ENCODE measurements around the gene MRPL39. TPM values are rescaled to one million over a fixed set of nuclear protein-coding genes. Genes with fewer than 3 reads are reported as not detected.

Gene MRPL39
- total RNA-seq, 1 experiment from 2014 or later, result 57.5 TPM

Other genes starting within 250 kb of the MRPL39 start
- gene JAM2, start 31.8 kb upstream of the MRPL39 start, total RNA-seq (2014; rRNA removed; shearing (Covaris generic)), result not detected in 2 replicates
- gene ATP5PF, start 127.4 kb upstream of the MRPL39 start, total RNA-seq (2014; rRNA removed; shearing (Covaris generic)), result 119 and 141 TPM in 2 replicates
- gene GABPA, start 127.5 kb upstream of the MRPL39 start, total RNA-seq (2014; rRNA removed; shearing (Covaris generic)), result 19.7 and 28.8 TPM in 2 replicates